ENCODE measurements around the gene PRR20B. TPM values are rescaled to one million over a fixed set of nuclear protein-coding genes. Genes with fewer than 3 reads are reported as not detected.

PRR20B gene
- total and polyA plus RNA-seq, 2 of the 4 experiments (the other 2 are of a cell fraction): not detected

DNA sequence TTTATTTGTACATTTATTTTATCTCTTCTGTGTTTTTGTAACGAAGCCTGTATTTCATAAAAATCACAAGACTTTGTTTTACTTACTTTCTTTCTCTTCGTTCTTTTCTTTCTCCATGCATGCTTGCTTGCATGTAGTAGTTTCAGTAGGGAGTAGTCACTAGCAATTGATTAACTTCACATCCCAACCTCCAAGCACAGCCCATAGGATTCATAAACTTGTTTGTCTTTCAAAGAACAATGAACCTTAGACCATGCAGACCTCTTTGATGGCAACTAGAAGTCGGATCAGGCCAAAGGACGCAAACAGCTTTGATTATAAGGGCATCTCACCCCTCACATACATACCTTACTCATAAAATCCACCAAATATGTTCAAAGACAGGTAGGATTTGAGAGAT, 9.7 kb upstream of the PRR20B start:
- Histone ChIP-seq H2BK15ac (ENCODE audit: low read depth, low read length) (no peak overlapping the region), H2AK9ac (replicated peaks; ENCODE audit: low read depth, low read length, poor library complexity) (no peak overlapping the region), H3K4ac (ENCODE audit: low read depth, low read length) (no peak overlapping the region), H2BK5ac (ENCODE audit: low read depth, low read length, poor library complexity, severe bottlenecking) (no peak overlapping the region), H2AFZ (replicated peaks; ENCODE audit: low read length, poor library complexity) (no peak overlapping the region), H4K20me1 (ENCODE audit: insufficient read depth, low read length) (no peaks in the 10 kb centered on the region), H3K9ac (ENCODE audit: low read depth, low read length) (no peak overlapping the region), H2AK5ac (ENCODE audit: low read depth, low read length) (no peak overlapping the region), H3K23ac (ENCODE audit: low read depth, low read length) (no peak overlapping the region), H3K9me1 (ENCODE audit: insufficient read depth, low read length) (no peaks in the 10 kb centered on the region), H3K36me3 (ENCODE audit: control insufficient read depth, insufficient read depth, low read length) (no peaks in the 10 kb centered on the region), H3K14ac (replicated peaks; ENCODE audit: low read depth, low read length) (no peak overlapping the region), H3K9me3 (ENCODE audit: control insufficient read depth, insufficient read depth, low read length) (0 out of 2 replicates have a peak, but pooled peaks cover 2% of the 10 kb centered on the region), H3K79me1 (ENCODE audit: low read depth in 1 of 2, low read length in 2 of 2) (no peaks in the 10 kb centered on the region), H3K18ac (ENCODE audit: low read depth, low read length) (no peak overlapping the region), H3K4me2 (ENCODE audit: low read depth, low read length) (no peak overlapping the region), H3K56ac (ENCODE audit: extremely low read depth, insufficient read depth, low read length) (no peak overlapping the region), H4K8ac (ENCODE audit: low read depth in 2 of 2, low read length in 2 of 2) (no peak overlapping the region), H4K91ac (ENCODE audit: insufficient read depth, low read depth, low read length) (no peak overlapping the region), H3K4me3 (ENCODE audit: insufficient read depth, low read depth, low read length) (no peak overlapping the region), H3K4me1 (ENCODE audit: control insufficient read depth, insufficient read depth, low read length) (no peaks in the 10 kb centered on the region), H3K27ac (ENCODE audit: insufficient read depth, low read length) (no peak overlapping the region), H2BK120ac (ENCODE audit: low read depth, low read length) (no peak overlapping the region), H4K5ac (ENCODE audit: low read depth, low read length) (no peak overlapping the region), H3K27me3 (ENCODE audit: control insufficient read depth, insufficient read depth, low read length) (no peaks in the 10 kb centered on the region), H2BK20ac (ENCODE audit: low read depth, low read length) (no peak overlapping the region)
- POLR2A ChIA-PET (ENCODE audit: unreplicated experiment): no interaction called here
- ATAC-seq (ENCODE audit: low read depth) (no peak), DNase-seq (no peak)
- in situ Hi-C loops (cut with MboI; ENCODE audit: low sequenced_read_pairs) (no loop called here), intact Hi-C loops (cut with micrococcal nuclease) (no loop called here), dilution Hi-C loops (cut with HindIII; ENCODE audit: low sequenced_read_pairs, unreplicated experiment) (no loop called here)
- TF ChIP-seq, protein P1, sequence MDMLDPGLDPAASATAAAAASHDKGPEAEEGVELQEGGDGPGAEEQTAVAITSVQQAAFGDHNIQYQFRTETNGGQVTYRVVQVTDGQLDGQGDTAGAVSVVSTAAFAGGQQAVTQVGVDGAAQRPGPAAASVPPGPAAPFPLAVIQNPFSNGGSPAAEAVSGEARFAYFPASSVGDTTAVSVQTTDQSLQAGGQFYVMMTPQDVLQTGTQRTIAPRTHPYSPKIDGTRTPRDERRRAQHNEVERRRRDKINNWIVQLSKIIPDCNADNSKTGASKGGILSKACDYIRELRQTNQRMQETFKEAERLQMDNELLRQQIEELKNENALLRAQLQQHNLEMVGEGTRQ (IDR thresholded peaks at IDR 0.05; ENCODE audit: low read depth, low read length): no peak
- TF ChIP-seq MAFK (IDR thresholded peaks at IDR 0.05; ENCODE audit: low read depth, low read length) (no peak), NFE2L2 (IDR thresholded peaks at IDR 0.05; ENCODE audit: low read depth, low read length) (no peak), BHLHE40 (IDR thresholded peaks at IDR 0.05; ENCODE audit: low read depth, low read length) (no peak), MAZ (IDR thresholded peaks at IDR 0.05; ENCODE audit: borderline replicate concordance, low read depth, low read length) (no peak), ELK1 (IDR thresholded peaks at IDR 0.05; ENCODE audit: borderline replicate concordance, low read depth, low read length) (no peak), SMC3 (IDR thresholded peaks at IDR 0.05; ENCODE audit: low read depth, low read length) (no peak), POLR2A (IDR thresholded peaks at IDR 0.05; ENCODE audit: low read depth, low read length) (no peak), RCOR1 (IDR thresholded peaks at IDR 0.05; ENCODE audit: insufficient replicate concordance, low read length) (no peak), RFX5 (IDR thresholded peaks at IDR 0.05; ENCODE audit: low read depth, low read length) (no peak), RAD21 (IDR thresholded peaks at IDR 0.05; ENCODE audit: low read length) (no peak), CTCF (conservative IDR thresholded peaks at IDR 0.05; ENCODE audit: low read depth, low read length) (no peak), FOS (IDR thresholded peaks at IDR 0.05; ENCODE audit: low read depth, low read length) (no peak), CHD1 (IDR thresholded peaks at IDR 0.05; ENCODE audit: low read depth, low read length) (no peak), CEBPB (IDR thresholded peaks at IDR 0.05; ENCODE audit: low read depth, low read length) (no peak), MXI1 (IDR thresholded peaks at IDR 0.05; ENCODE audit: borderline replicate concordance, low read depth, low read length) (no peak)
- CTCF ChIA-PET: no interaction called here
- no CpG with 5 or more reads among the region's 4 CpGs for WGBS, 2 experiments (ENCODE audit: extremely low coverage in 2 of 2, insufficient read length in 1 of 2)
- no TSS peak for BruUV-seq (replicated peaks)

All from IMR-90 (cell line).